ENCODE results near the gene GREM2.

The GREM2 gene

GRCh38 chr1:240562111-240562590, 49.8 kb downstream of the GREM2 start:
- no peak for DNase-seq (ENCODE audit: low read depth, low spot score)

DNA sequence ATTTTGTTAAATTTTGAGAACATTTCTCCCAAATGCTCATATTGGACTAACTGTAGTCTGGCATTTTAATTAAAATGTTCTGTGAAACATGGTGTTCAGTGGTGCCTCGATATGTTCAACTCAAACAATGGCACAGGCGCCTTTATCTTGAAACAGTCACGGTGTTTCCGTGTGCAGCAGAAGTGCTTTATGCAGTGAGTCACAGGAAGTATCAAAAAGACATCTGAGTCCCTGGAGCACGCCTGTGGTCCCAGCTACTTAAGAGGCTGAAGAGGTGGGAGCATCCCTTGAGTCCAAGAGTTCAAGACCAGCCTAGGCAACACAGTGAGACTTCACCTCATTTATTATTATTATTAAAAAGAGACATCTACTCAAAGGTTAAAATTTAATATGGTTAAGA, 52.2 kb downstream of the GREM2 start:
- DNase-seq (ENCODE audit: low read depth, low spot score): no peak

DNA sequence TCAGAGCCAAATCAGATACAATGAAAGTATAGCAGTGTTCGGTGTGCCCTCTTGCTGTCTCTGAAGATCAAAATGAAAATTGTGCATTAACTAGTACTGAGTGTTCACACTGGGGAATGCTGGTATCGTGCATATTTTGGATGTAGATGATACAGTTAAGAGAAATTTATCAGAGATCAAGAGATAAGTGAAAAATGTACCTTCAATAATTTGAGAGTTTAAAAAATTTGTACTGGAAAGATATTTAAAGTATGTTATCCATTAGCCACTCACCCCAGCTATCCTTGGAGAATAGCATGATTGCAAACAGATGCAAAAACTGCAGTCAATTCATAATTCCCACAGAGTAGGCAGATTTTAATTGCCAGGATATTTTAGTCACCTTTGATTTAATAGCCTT, 56.4 kb downstream of the GREM2 start:
- no peak for DNase-seq (ENCODE audit: low read depth, low spot score)

GRCh38 chr1:240553351-240553750, 58.6 kb downstream of the GREM2 start:
- DNase-seq (ENCODE audit: low read depth, low spot score): no peak

GRCh38 chr1:240539769-240540414, 72.1 kb downstream of the GREM2 start:
- no peak for DNase-seq (ENCODE audit: low read depth, low spot score)

GRCh38 chr1:240538776-240539430, 73.1 kb downstream of the GREM2 start:
- DNase-seq (ENCODE audit: low read depth, low spot score): no peak

GRCh38 chr1:240533154-240533780, 78.7 kb downstream of the GREM2 start:
- no peak for DNase-seq (ENCODE audit: low read depth, low spot score)

DNA sequence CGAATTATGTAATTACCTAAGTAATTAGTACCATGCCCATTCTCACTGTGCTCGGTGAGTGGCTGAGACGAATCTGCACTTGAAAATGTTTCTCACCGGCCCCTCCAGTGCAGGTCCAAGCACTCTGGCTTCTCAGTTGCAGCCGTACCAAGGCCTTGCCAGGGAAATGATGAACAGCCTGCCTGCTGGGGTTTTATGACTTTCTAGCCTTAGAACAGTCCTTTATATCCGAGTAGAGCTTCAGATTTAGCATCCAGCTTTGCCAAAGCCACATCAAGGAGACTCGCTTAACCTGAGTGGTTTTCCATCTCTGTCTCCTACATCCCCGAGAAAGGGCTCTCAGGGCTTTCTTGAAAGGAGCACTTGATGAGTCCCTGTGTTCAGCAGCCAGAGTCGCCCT, 83.4 kb downstream of the GREM2 start:
- DNase-seq (ENCODE audit: low read depth, low spot score): no peak

DNA sequence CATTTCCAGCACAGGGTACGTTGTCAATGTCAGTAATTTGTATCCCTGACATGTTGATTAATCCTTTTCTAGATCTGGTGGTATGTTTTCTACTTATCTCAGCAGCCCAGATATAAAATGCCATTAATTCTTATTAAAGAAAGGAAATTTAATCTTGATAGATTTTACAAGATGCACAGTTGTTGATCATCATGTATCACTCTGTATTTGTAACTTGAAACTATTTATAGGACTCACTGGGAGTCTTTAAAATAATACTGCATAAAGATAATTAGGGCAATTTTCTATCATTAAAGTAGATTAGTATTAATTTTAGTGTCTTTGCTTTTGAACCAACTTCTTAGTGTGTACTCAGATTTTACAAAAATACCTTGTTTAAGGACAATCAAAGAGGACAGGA, 84.9 kb downstream of the GREM2 start:
- no peak for DNase-seq (ENCODE audit: low read depth, low spot score)

DNA sequence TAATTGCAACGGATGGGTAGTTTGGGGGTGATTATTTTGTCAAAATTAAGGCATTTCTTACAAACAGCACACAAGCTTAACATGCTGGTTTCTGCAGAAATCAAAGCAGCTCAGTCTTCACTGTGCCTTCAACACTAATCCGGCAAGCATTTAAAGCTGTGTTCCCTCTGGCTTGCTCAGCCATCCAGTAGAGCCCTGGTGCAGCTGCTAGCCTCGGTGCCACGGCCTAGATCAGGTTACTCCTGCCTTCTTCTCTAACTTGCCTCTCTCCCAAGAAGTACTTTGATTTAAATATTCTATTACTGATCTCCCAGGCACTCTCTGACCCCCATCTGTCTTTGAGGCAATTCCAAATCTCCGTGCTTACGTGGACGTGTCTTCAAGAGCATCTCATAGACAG, 85.6 kb downstream of the GREM2 start:
- no peak for DNase-seq (ENCODE audit: low read depth, low spot score)

GRCh38 chr1:240524356-240525069, 87.4 kb downstream of the GREM2 start:
- no peak for DNase-seq (ENCODE audit: low read depth, low spot score)

DNA sequence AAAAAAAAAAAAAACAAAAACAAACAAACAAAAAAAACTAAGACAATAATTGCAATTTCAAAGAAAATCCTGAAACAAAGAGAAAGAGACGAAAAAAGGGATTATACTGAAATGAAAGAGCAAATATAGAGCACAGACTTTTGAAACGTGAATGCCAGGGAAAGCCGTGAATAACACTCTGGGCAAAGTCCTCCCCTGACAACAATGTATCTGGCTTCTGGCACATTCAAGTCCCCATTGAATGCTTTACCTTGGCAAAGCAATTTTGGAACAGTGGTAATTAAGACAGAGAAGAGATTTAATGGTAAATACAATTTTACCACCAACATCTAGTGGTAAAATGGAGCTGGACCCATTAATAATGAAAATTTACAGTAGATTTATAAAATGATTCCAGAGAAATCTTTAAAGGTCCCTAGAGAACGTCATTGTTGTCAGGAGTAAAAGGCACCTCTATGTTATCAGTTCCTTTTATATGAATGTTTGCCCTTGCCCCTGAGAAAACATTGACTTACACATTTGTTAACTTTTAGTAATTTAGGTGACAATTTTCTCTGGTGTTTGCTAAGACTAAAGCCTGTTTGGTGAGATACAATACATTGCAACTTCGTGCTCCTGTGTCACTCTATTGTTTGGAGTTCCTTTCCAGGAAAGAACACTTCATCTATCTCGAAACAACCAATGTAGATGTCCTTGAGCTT, 89.7 kb downstream of the GREM2 start:
- DNase-seq (ENCODE audit: low read depth, low spot score): no peak

DNA sequence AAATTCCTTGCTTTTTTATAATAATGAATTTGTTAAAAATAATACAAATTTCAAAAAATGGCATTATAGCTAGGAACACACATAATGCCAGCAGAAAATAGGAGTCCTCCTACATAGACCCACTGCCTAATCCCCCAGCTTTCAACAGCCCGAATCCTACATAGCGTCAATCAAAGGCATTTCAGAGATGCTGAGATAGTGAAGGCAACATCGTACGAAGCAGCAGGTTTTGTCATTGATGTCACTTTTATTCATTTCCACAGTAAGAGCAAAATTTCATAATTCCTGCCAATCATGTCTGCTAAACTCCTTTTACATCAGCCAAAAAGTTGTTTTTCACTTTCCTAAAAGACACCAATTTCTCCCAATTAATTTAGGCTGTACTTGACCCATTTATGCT, 94.1 kb downstream of the GREM2 start:
- no peak for DNase-seq (ENCODE audit: low read depth, low spot score)

DNA sequence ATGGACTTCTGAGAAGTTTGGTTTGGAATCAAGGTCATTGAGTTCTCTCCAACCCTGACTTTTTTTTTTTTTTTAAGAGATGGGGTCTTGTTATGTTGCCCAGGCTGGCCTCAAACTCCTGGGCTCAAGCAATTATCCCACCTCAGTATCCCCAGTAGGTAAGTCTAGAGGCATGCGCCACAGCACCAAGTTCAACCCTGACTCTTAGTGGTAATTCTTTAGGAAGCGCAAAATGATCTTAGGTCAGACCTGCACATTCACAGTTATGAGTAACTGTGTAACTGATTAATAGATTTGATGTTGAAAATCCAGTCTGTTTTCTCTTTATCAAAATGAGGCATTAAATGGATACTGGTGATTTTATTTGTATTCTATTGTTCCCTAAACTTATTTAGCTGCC, 95.9 kb downstream of the GREM2 start:
- DNase-seq (ENCODE audit: low read depth, low spot score): no peak

GRCh38 chr1:240515505-240515904, 96.5 kb downstream of the GREM2 start:
- DNase-seq (ENCODE audit: low read depth, low spot score): no peak

GRCh38 chr1:240511789-240512188, 100.2 kb downstream of the GREM2 start:
- no peak for DNase-seq (ENCODE audit: low read depth, low spot score)

DNA sequence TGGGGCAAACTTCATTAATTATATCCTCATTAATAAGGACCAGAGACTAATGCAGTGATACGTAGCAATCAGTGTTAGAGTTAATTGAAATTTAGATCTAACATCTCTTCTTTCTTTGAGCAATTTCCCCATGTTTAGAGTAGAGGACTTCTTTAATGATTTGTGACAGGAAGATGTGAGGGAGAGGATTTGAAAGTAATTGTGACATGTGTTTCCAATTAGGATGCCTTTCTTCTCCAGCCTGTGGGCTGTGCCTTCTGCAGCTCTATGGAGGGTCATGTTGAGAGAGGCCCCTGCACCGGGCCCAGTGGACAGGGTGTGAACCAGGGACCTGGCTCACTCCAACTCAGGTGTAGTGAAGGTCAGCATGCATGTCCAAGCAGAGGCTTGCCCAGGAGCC, 103.0 kb downstream of the GREM2 start:
- no peak for DNase-seq (ENCODE audit: low read depth, low spot score)

GRCh38 chr1:240508201-240508600, 103.8 kb downstream of the GREM2 start:
- DNase-seq (ENCODE audit: low read depth, low spot score): no peak

GRCh38 chr1:240506176-240506575, 105.8 kb downstream of the GREM2 start:
- no peak for DNase-seq (ENCODE audit: low read depth, low spot score)

GRCh38 chr1:240503558-240503957, 108.4 kb downstream of the GREM2 start:
- no peak for DNase-seq (ENCODE audit: low read depth, low spot score)

GRCh38 chr1:240503036-240503435, 108.9 kb downstream of the GREM2 start:
- no peak for DNase-seq (ENCODE audit: low read depth, low spot score)

GRCh38 chr1:240501115-240501514, 110.8 kb downstream of the GREM2 start:
- no peak for DNase-seq (ENCODE audit: low read depth, low spot score)
